Hematopoietic multipotent progenitor cell treated with erythropoietin and hydrocortisone succinate and interleukin-3 and kit ligand, for 6 days (in vitro differentiated cells): ENCODE data around the gene ZFP92.
"Not testable (repeated sequence)": the region's sequence is repeated elsewhere in the genome, so short reads cannot be mapped to it uniquely, and the experiment has no call there.

ENCODE experiments used
- DNase-seq: peaks from one replicate; pipeline ENCODE4 v3.0.0-alpha.2; 2015

ZFP92 gene

DNA sequence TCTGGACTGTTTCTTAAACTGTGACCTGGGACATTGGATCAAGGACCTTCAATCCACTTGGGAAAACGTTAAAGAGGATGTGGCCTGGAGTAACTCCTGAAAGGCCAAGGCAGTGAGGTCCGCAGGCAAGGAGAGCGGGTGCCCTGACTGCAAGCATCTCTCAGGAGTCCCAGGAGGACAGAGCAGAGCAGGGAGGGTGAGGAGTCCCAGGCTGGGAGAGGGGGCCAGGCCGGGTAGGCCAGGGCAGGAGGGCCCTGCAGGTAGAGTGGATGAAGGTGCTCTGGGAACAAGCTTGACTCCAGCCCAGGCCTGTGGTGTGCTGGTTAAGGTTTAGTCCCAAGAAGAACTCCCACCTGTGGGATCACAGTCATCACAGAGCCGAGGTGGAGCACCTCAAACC, 23.9 kb upstream of the ZFP92 start:
- no peak for DNase-seq

DNA sequence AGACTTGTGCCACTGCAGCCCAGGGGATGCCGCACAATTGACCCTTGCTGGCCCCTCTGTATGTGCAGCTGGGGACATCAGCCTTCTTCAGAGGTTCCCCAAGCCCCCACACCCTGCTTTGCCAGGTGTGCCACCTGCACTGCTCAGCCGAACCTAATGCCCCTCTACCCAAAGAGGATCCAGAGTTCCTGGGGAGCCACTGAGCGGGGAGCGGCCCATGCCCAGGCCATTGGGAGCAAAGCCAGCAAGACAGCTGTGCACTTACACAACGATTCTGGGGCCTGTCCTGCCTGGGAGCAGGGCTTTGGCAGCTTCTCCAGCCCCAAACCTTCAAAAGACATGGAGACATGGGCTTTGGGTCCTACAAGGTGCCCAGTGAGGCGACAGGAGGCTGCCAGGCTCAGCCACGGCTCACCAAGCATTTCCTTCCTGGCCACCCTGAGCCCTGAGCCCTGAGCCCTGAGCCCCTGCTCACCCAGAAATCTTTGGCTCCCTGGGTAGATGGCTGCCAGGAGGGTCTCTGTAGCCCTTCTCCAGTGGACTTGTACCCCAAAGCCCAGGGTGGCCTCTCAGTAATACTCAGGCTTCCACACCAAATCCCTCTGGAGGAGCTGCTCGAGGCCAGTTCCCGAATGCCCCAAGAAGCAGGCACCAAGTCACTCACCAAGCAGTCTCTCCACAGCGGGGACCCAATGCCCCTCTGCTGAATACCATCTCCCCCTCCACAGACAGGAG, 23.1 kb upstream of the ZFP92 start:
- no peak for DNase-seq

DNA sequence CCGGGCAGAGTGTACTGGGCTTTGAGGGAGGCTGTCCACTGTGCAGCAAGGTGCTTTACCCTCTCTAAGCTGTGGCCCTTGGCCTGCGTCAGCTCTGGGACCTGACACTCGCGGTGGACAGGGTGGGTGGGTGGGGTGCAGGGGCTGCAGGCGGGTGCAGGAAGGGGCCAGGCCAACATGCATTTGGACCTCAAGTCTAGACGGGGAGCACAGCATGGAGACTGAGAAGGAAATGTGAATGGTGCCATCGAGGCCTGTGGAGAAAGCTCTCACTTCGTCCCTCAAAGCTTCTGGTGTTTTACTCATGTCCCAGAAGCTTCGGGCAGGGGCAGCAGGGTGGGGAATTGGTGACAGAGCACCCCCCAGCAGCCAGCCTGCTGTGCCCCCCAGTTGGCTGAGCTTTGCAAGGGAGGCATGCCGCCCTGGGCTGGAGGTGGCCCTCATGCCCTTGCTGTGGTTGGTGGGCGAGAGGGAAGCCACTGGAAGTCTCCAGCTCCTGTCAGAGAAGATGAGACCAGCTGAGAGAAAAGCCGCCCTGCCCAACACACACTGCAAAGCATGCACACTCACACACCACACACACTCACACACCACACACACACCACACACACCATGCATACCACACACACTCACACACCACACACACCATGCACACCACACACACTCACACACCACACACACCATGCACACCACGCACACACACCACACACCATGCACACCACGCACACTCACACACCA, 22.4 kb upstream of the ZFP92 start:
- DNase-seq = no peak

DNA sequence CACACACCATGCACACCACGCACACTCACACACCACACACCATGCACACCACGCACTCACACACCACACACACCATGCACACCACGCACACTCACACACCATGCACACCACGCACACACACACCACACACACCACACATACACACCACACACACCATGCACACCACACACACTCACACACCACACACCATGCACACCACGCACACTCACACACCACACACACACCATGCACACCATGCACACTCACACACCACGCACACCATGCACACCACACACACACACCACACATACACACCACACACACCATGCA, 21.9 kb upstream of the ZFP92 start:
- not testable (repeated sequence) for DNase-seq

DNA sequence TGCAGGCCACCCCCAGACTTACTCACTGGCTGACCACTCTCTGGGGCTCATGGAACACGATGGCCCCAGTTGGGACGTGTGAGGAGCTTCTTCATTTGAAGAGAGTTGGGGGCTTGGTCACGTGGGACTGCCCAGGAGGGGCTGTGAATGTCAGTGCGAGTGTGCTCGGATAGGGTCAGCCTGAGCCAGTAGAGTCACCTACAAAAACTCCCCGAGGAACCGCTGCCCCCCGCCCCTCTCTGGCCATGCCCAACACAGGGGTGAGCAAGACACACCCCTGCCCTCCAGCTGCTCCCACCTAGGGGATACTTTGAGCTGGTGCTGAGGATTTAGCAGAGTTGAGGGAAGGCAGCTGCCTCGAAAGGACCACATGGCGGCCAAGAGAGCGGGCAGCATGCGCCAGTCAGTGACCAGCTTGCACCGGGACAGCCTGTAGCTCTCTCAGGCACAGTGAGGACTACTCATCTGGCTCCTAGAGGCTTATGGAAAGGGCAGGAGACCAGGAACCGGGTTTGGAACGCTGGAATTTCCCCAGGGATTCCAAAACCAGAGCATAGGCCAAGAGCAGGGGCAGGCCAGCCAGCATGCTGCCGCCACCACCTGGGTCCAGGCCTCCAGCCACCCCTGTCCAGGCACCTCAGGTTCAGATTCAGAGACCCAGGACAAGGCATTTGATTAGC, 18.5 kb upstream of the ZFP92 start:
- no peak for DNase-seq

DNA sequence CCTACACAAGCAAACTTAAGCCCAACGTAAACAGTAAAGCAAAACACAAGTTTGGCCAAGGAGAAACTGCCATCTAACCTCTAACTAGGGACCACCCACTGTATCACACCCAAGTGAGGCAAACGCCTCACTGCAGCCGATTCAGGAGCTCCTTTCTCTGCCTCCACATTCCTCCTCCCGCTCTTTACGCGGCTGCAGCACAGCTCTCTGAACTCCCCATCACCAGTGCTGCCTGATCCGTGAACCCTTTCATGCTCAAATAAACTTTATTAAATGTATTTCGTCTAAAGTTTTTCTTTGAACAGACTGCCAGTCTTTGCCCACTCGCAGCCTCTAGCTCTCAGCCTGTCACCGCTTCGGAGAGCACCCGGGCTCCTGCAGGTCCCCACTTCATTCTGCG, 16.7 kb upstream of the ZFP92 start:
- no peak for DNase-seq

DNA sequence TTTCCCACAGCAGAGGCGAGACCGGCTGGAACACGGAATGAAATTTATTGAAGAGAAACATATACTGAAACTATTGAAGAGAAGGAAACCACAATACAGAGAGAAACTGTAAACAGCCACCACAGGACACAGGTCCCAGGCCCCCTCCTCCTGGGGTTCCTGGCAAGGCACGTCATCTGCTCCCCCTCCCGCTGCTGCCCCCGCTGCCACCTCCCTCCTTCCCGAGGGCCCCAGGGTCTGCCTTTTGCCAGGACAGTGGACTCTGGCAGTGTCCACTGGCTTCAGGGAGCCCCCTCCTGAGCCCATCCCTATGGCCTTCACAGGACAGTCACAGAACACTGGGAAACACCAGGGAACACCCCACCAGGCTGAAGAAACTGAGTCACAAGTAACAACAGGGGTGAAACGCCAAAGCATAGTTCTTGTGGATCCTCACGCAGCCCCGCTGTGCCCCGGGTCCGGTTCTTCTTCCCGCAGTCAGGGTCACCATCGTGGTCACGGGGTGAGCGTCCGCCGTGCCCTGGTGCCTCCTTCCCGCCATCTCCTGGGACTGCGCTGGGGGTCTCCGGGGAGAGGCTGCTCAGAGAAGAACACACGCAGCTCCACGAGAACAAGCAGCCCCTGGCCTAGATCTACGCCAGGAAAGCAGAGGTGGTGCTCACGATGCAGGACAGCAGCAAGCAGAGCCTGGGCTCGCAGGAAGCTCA, 15.5 kb upstream of the ZFP92 start:
- DNase-seq = no peak

DNA sequence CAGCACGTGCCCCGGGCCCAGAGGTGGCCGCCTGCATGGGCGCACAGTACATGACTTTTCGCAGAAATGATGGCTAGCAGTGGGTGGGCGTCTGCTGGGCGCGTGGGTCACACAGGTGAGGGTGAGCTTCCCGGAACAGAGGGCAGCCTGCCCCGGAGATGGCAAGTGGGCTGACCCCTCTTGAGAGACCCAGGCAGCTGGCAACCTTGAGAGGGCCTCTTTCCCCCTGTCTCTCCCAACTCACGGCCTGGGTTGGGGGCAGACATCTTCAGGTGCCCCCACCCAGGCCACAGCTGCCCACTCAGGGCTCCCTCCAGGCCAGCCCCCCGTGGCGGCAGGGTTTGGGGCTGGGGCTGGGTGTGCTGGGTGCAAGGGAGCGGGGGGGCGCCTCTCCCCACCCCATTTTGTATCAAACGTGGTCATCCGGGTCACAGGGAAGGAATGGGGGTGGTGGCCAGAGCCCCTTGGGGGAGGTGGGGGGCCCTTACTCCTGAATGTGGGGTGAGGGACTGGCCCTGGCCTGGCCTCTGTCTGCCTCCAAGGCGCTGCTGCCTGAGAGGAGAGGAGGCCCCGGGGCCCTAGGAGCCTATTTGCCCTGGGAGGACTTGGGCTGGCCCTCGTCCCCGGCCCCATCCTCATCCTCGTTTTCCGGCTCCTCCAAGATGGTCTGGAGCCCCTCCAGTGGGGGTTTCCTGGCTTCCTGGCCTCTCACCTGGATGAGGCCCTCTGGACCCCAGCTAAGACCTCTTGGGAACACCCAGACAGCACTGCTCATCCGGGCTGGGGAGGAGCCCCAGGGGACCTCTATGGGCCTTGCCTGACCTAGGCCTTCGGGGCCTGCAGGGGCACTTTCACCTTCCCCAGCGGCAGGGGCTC, 14.7 kb upstream of the ZFP92 start:
- DNase-seq = no peak

DNA sequence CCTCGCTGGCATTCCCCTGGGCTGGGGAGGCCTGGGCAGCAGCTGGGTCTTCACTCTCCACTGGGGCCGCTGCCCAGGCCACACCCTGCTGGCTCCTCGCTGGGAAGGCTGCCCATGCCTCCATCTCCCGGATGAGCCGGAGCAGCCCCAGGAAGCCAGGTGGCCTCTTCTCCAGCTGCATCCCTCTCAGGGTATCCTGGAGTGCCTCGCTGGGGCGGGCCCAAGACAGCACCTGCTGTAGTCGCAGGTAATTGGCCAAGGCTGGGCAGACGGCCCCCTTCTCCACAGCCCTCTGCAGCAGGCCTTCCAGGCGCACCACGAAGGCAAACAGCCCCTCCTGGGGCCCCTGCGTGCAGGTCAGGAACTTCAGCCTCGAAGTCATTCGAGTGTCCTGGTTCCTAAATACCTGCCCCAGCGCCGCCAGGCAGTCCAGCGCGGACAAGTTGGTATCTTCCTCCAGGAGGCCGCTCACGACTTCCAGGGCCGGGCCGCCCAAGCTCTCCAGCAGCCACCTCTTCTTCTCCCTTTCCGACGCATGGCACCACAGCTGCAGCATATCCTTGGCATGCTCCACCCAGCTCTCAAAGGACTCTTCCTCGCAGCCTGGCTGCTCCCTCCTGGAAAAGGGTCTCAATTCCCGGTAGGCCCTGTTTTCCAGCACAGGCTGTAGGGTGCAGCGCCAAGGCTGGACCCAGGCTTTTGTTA, 13.9 kb upstream of the ZFP92 start:
- DNase-seq = no peak

DNA sequence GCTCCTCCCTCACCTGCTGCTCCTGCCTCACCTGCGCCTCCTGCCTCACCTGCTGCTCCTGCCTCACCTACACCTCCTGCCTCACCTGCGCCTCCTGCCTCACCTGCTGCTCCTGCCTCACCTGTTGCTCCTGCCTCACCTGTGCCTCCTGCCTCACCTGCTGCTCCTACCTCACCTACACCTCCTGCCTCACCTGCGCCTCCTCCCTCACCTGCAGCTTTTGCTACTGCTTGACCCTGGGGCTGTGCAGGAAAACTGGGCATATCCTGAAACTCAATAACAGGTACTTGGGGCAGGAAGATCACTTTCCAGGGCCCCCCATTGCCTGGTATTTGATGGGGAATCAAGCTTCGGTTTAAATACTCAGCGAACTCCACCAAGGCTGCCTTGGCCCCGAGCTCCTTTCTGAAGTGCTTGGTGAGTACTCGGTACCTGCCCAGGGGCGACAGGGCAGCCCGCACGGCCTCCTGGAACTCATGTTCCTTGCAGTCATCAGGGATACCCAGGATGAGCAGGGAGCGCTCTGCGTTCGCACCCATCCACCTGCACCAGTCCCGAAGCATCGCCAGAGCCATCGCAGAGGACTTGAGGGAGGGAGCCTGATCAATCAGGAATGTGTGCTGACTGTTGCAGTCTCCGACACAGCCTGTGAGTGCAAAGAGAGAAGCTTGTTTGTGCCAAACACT, 12.9 kb upstream of the ZFP92 start:
- no peak for DNase-seq

DNA sequence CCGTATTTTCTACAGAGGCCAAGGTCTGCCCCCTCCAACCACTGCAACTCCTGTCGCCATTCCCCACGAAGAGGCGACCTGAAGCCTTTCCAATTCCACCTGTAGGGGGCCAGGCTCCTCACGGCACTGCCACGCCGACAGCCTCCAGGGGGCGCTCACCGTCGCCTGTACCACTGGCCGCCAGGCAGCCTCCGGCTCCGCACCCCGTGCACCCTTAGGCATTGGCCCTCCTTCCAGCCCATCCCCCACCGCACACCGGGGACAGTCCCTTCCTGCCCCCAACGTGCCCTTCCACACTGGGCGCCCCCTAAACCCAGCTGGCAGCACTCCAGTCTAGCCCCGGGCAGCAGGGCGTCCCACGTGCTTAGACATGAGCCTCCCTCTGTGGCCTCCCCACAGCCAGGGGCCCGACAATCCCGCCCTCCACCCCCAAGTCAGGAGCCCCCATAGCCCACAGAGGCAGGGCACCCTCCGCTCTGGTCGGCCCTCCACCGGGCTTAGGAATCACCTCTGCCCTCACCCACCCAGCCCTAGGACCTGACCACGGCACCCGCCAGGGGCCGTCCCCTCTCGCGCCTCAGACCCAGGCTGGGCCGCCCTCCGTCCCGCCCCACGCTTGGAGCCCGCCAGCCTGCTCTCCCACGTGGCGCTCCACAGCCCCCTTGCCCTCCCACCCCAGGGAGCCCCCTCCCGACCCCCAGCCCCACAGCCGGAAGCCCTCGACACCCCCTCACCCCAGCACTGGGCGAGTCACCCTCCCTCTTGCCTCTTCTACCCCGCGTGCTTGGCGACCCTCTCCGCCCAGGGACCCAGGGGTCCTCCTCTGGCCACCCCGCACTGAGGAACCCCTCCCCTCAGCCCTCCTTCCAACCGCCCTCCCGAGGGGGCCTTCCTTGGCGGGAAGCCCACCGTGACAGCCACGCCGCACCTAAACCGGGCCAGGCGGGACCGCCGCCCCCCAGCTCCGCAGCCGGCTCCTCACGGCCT, 10.8 kb upstream of the ZFP92 start:
- DNase-seq = peak; percentile 67

DNA sequence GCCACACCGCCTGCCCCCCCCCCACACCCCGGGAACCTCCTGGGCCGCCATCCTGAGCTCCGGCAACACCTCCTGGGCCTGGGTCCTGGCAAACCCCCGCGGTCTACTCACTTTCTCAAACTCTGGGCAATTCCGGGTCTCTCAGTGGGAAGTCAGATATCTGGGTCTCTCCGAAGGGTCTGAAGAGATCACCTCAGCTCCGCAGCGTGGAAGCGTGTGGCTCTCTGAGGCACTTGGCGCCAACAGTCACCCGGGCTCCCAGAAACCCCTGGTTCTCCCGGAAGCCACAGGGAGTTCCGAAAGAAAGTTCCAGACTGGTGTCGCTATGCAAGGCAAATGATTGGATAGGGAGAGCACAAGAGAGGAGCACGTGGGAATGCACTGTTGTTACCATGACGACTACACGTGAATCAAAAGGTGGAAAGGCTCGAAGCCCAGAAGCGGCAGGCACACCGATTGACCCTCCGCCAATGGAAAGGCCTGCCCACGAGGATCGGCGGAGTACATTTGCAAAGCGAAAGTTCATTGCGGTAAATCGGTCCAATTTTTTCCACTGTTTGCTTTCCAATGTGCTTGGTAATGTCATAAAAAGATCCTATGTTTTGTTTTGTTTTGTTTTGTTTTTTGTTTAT, 10.0 kb upstream of the ZFP92 start, which contains the start of gene PNMA6E:
Gene PNMA6E (minus strand): TSS at position 218 of the 632 bp plus-strand sequence. CDS start 2,501 bp downstream, outside the sequence.
- DNase-seq = no peak

DNA sequence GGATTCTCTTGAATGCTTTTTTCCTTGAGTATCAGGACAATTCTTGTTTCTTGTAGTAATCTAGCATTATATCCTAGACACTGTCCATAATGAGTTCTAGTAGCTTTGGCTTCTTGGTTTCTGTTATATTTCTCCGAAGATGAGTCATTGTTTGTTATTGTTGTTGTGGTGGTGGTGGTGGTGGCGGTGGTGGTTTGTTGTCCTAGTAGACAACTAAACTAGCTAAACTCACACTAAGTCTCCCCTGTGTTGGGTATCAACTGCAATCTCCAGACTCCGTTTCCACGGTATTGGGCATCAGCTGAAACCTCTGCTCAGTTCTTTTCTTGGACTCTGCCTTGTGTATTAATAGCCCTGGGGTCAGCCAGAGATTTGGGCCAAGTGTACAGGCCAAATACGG, 6.9 kb upstream of the ZFP92 start:
- not testable (repeated sequence) for DNase-seq

DNA sequence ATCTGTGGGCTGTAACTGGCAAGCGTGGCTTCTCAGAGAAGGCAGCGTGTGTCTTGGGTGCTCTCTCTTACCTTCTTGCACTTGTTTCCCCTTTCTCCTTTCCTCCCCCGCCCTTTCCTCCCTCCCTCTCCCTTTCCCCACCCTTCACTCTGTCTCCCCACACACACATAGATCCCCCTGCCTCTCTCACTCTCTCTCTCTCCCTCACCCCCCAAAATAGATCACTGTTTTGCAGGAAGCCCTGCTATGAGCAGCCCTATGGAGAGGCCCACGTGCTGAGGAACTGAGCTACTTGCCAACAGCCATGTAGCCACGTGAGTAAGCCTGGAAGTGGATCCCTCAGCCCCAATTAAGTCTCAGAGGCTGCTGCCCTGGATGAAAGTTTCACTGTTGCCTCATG, 5.8 kb upstream of the ZFP92 start:
- DNase-seq = no peak

DNA sequence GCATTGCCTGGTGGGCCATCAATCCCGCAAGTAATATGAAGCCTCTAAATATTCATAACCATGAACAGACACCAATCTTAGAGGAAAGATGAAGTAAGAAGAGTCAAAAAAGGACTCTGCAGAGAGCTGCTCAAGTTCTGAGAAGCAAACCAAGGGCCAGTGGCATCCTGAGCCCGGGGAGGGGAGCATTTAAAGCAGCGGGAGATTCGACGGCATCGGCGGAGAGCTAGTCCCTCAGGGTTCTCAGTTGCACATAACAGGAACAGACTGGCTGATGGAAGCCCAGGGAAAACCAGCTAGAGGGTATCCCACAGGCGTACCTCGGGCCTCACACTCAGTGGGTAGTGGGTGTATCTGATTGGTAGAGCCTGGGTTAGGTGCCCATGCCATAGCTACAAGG, 5.3 kb upstream of the ZFP92 start:
- DNase-seq = no peak

DNA sequence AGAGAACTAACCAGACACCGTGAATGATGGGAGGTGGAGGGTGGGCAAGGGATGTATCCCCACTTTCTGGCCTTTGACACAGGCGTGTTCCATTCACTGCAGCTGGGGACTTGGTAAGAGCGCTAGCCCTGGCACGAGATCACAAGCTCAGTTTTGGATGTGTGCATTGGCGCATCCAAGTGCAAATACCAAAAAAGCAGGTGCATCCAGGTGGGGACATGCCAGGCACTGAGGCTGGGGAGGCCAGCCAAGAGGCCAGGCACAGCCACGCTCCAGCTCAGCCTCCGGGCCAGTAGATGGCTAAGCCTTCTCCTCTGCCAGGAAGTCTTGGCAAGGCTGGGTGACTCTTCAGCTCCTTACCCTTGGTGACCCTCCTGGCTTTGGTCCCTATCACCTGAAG, 4.4 kb upstream of the ZFP92 start:
- DNase-seq = no peak

DNA sequence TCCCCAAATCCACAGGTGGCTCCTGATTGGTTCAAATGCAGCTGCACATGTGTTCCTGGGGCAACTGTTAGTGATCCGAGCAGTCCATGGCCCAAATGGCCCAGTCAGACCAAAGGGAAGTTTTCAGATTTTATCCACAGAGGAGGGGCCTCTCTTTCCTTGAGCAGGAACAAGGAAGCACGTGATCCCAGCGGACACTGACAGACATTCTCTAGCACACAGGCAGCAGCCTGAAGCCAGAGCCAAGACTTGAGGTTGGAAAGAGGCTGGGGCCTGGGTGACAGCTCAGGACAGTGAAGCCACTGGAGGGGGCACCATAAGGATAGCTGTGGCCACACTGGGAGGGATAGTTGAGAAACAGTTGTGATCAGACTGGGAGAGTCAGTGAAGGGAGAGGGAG, 3.5 kb upstream of the ZFP92 start:
- no peak for DNase-seq

DNA sequence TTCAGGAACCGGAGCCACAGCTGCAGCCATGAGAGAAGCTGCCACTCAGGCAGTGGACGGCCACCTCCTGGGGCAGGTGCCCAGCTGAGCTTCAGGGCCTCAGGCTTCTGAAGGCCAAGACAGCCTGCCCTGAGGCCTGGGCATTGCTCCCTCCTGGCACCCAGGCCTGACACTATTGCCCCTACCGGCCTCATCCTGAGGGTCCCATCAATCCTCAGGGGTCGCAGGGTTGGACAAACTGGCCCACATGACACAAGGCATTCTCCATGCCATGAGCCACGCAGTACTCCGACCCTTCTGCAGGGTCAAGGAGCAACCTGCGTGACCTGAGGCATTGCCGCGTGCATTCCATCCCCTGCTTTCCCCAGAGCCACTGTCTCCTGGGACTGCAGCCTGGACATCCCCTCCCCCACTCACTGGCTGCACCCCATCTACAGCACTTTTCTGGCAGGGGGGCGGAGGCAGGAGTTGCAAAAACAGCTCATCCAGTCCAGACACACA, 3.0 kb upstream of the ZFP92 start:
- no peak for DNase-seq

DNA sequence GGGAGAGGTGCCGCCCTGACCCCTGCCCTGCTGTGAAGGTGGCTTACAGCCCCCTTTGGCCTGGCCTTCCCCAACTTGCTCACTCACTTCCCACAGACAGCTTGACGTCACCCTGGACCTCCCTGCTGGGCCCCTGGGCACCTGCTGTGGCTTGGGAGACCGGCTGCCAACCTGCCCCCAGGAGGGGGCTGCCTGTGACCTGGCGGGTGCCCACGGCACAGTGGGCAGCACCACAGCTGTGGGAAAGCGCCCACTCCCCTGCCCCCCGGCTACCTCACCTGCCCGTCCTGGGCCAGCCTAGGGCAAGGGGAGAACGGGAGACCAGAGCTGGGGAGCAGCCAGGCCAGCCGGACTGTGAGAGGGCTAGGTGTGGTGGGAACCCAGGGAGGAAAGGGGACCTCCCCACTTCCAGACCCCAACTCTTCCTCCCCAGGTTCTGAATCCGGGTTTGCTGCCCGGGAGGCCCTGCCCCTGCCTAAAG, 2.4 kb upstream of the ZFP92 start:
- no peak for DNase-seq
